ENCODE data around the gene ARID3B.
"Not testable (repeated sequence)": the region's sequence is repeated elsewhere in the genome, so short reads cannot be mapped to it uniquely, and the experiment has no call there.

ARID3B gene

GRCh38 chr15:74537736-74538135 is 3.3 kb upstream of the ARID3B start:
- DNase-seq, result no peak

GRCh38 chr15:74539521-74539920 is 1.5 kb upstream of the ARID3B start:
- not testable (repeated sequence) for DNase-seq

- no peak for DNase-seq
These were observed 759 bp upstream of the ARID3B start for GRCh38 chr15:74540161-74540760.

- DNase-seq, result no peak
These were observed 610 bp downstream of the ARID3B start for GRCh38 chr15:74541494-74542165.

- no peak for DNase-seq
These were observed 1.4 kb downstream of the ARID3B start for GRCh38 chr15:74542166-74543042.

GRCh38 chr15:74543043-74543422 is 2.0 kb downstream of the ARID3B start:
- no peak for DNase-seq

GRCh38 chr15:74543583-74543982 is 2.6 kb downstream of the ARID3B start:
- no peak for DNase-seq

GRCh38 chr15:74545086-74545485 is 4.1 kb downstream of the ARID3B start:
- DNase-seq, result no peak

- DNase-seq, result peak; percentile 83
These were observed 5.0 kb downstream of the ARID3B start for GRCh38 chr15:74545776-74546656.

GRCh38 chr15:74547616-74548015 is 6.6 kb downstream of the ARID3B start:
- DNase-seq, result no peak

- no peak for DNase-seq
These were observed 7.2 kb downstream of the ARID3B start for GRCh38 chr15:74548241-74548640.

GRCh38 chr15:74549816-74550215 is 8.8 kb downstream of the ARID3B start:
- DNase-seq, result no peak

GRCh38 chr15:74551714-74552113 is 10.7 kb downstream of the ARID3B start:
- DNase-seq, result no peak

- no peak for DNase-seq
These were observed 11.9 kb downstream of the ARID3B start for GRCh38 chr15:74552773-74553441.

- DNase-seq, result no peak
These were observed 14.2 kb downstream of the ARID3B start for GRCh38 chr15:74555192-74555591.

- no peak for DNase-seq
These were observed 17.7 kb downstream of the ARID3B start for GRCh38 chr15:74558706-74559105.

- no peak for DNase-seq
These were observed 22.4 kb downstream of the ARID3B start for GRCh38 chr15:74563442-74563841.

GRCh38 chr15:74564182-74564581 is 23.2 kb downstream of the ARID3B start:
- DNase-seq, result no peak

GRCh38 chr15:74565381-74566085 is 24.5 kb downstream of the ARID3B start:
- DNase-seq, result no peak

- no peak for DNase-seq
These were observed 27.6 kb downstream of the ARID3B start for GRCh38 chr15:74568594-74568993.

GRCh38 chr15:74569731-74570070 is 28.7 kb downstream of the ARID3B start:
- no peak for DNase-seq

- DNase-seq, result no peak
These were observed 30.2 kb downstream of the ARID3B start for GRCh38 chr15:74571191-74571590.
